GM19099 (cell line): Measurements from ENCODE around the gene GLYAT.

Source experiments
- POLR2A ChIP-seq: IDR thresholded peaks from 3 replicates; pipeline ENCODE4 v1.6.1; 2011; ENCODE audit warnings: low read depth; ENCODE audit not compliant: insufficient read length; ENCODE audit errors: extremely low read depth

The GLYAT gene

GRCh38 chr11:58731819-58732218 is at the start of gene GLYAT:
Gene GLYAT, minus strand, starts transcription at chr11:58731943. Its CDS starts 7,447 bp downstream, at chr11:58724496.
- TF ChIP-seq POLR2A = no peak

- TF ChIP-seq POLR2A = no peak
These were observed 49.6 kb upstream of the GLYAT start for GRCh38 chr11:58781345-58781744.

- no peak for TF ChIP-seq POLR2A
These were observed 48.8 kb upstream of the GLYAT start for GRCh38 chr11:58780578-58780977.

GRCh38 chr11:58776891-58777710 is 45.4 kb upstream of the GLYAT start:
- TF ChIP-seq POLR2A = no peak

GRCh38 chr11:58775066-58775708 is 43.4 kb upstream of the GLYAT start:
- TF ChIP-seq POLR2A = no peak

- TF ChIP-seq POLR2A = no peak
These were observed 42.4 kb upstream of the GLYAT start for GRCh38 chr11:58774164-58774593.

- no peak for TF ChIP-seq POLR2A
These were observed 41.6 kb upstream of the GLYAT start for GRCh38 chr11:58773337-58773736.

GRCh38 chr11:58772329-58773285 is 40.9 kb upstream of the GLYAT start:
- TF ChIP-seq POLR2A = no peak

- TF ChIP-seq POLR2A = no peak
These were observed 39.7 kb upstream of the GLYAT start for GRCh38 chr11:58771458-58771855.

GRCh38 chr11:58770627-58771457 is 39.1 kb upstream of the GLYAT start:
- TF ChIP-seq POLR2A = no peak

- no peak for TF ChIP-seq POLR2A
These were observed 38.4 kb upstream of the GLYAT start for GRCh38 chr11:58770166-58770565.

GRCh38 chr11:58769308-58769707 is 37.6 kb upstream of the GLYAT start:
- TF ChIP-seq POLR2A = no peak

- no peak for TF ChIP-seq POLR2A
These were observed 36.4 kb upstream of the GLYAT start for GRCh38 chr11:58768137-58768536.

GRCh38 chr11:58765078-58765477 is 33.3 kb upstream of the GLYAT start:
- no peak for TF ChIP-seq POLR2A

- TF ChIP-seq POLR2A = no peak
These were observed 31.4 kb upstream of the GLYAT start for GRCh38 chr11:58763120-58763490.
